ENCODE results near the gene TRAPPC3. TPM values are rescaled to one million over a fixed set of nuclear protein-coding genes. Genes with fewer than 3 reads are reported as not detected.
A peak's percentile ranks its signal among the peaks of the same experiment; 100 is the strongest.
"Not testable (repeated sequence)": the region's sequence is repeated elsewhere in the genome, so short reads cannot be mapped to it uniquely, and the experiment has no call there.

The TRAPPC3 gene
- 10 to 100 TPM; 51.4 to 54.7 TPM for total RNA-seq
- long read RNA-seq, donor 1, transcript TRAPPC3-204 (5 exons, 1,265 nt) = major isoform, 10 of 13 reads
- long read RNA-seq, donor 1, partial matches to known transcripts = 2 of 13 reads
- long read RNA-seq, donor 1, other reads (novel, unspliced or antisense) = 0 of 13 reads
- long read RNA-seq, donor 2, transcript TRAPPC3-202 (5 exons, 1,056 nt) = minor isoform, 9 of 73 reads
- long read RNA-seq, donor 2, transcript TRAPPC3-204 (5 exons, 1,265 nt) = major isoform, 60 of 73 reads
- long read RNA-seq, donor 2, partial matches to known transcripts = 2 of 73 reads
- long read RNA-seq, donor 2, other reads (novel, unspliced or antisense) = 0 of 73 reads

- intact Hi-C loops (cut with DNase I) = loop anchor here in 1 of 2 donors (10.0 kb wide), 1 partner anchor 55 kb away; no protein-coding TSS in a partner anchor
- DNase-seq (ENCODE audit: low spot score) = peak; percentile 100
Observed at GRCh38 chr1:36149237-36149972, at the start of gene TRAPPC3. TRAPPC3 (minus strand) TSS chr1:36149486; CDS start chr1:36149378, 108 bp downstream.

DNA sequence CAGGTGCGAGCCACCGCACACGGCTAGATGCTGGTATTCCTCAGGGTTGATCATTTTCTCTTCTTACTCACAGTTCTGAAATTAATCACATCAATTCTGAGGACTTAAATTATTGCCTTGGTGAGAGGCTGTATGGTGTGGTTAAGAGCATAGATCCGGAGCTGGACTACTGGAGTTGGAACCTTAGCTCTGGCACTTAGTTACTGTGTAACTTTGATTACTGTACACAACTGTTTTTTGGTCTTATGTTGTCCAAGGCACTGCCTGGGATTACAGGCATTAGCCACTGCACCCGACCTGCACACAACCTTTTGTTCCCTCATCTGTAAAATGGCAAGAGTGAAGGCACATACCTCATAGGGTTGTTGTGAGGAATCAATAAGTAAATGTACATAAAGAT, 49.4 kb upstream of the TRAPPC3 start:
- intact Hi-C loops (cut with DNase I) = no loop called here

DNA sequence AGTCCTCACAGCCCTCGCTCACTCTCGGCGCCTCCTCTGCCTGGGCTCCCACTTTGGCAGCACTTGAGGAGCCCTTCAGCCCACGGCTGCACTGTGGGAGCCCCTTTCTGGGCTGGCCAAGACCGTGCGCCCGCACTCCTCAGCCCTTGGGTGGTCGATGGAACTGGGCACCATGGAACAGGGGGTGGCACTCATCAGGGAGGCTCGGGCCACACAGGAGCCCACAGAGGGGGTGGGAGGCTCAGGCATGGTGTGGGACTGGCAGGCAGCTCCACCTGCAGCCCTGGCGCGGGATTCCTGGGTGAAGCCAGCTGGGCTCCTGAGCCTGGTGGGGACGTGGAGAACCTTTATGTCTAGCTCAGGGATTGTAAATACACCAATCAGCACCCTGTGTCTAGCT, 47.5 kb upstream of the TRAPPC3 start:
- intact Hi-C loops (cut with DNase I); DNase-seq (ENCODE audit: low spot score): not testable (repeated sequence)

More for the DNA sequence above, 49.4 kb upstream of the TRAPPC3 start:
- DNase-seq (ENCODE audit: low spot score) = no peak

DNA sequence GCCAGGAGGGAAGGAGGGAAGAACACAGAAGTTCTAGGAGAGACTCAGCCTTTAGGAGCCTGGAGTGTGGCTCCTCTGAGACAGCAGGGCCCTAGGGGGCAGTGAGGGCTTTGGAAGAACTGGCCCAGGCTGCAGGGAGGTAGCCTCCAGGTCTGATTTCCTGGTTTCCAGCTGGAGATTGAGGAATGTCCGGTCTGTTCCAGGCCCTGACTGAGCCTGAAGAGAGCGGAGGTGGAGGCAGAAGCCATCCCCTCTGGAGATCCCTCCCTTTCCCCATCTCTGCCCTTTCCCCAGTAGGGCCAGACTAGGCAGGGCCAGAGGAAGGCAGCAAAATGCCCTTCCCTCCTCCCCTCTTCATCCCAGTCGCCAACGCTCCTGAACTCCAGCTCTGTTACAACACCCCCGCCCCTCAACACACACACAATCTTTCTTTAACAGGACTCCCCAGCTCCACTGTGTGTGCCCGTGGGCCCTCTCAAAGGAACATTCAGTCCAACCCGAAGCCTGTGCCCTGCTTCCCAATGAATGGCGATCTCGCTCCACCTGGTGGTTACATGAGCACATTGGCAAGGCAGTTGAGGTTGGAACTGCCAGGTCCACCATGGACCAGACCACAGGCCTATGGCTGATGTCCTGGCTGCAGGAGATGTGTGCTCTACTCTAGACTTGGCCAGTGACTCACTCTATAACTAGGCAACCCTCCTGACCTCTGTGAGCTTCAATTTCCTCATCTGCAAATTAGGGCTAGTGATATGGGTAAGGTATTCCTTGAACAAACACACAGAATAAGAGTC, 38.7 kb upstream of the TRAPPC3 start:
- DNase-seq (ENCODE audit: low spot score) = peak; percentile 94
- intact Hi-C loops (cut with DNase I) = loop anchor here in 1 of 2 donors (2.0 kb wide), 1 partner anchor 87 kb away; no protein-coding TSS in a partner anchor

DNA sequence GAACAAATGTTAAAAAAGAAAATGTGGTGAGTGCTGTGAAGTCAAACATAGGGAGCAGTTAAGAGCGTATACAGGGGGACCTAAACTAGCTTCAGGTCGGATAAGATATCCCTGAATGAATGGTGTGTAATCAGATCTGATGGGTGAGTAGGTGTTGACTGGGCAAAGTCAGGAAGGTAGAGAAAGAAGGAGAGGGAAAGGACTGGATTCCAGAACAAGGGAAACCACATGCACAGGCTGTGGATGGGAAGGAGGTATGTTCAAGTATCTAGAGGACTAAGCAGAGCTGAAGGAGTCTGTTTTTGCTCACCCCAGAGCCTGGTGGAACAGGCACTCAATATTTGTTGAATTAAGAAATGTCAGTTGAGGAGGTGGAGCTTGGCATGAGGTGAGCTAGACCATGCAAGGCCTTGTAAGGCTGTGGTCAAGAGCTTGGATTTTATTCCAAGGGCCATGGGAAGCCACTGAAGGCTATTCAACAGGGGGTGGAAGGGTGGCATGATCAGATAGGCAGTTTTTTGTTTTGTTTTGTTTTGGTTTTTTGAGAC, 34.1 kb upstream of the TRAPPC3 start:
- DNase-seq (ENCODE audit: low spot score) = no peak
- intact Hi-C loops (cut with DNase I) = no loop called here

GRCh38 chr1:36182734-36183133, 33.4 kb upstream of the TRAPPC3 start:
- intact Hi-C loops (cut with DNase I) = no loop called here
- DNase-seq (ENCODE audit: low spot score) = no peak

DNA sequence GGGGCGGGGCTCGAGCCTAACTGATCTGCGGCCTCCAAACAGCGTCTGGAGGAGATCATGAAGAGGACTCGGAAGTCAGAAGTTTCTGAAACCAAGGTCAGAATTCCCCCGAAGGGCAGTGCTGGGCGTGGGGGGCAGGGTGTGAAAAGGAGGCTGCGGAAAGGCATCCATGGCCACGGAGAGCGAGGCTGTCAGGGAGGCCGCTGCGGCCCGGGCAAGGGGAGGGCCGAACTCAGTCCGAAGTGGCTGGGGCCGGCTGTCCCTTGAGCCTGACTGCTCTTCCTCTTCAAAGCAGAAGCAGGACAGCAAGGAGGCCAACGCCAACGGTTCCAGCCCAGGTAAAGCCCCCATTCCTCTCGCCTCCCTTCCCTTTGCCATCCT, 29.9 kb upstream of the TRAPPC3 start:
- DNase-seq (ENCODE audit: low spot score) = no peak
- intact Hi-C loops (cut with DNase I) = loop anchor here in 1 of 2 donors (1.0 kb wide), 1 partner anchor 75 kb away; no protein-coding TSS in a partner anchor

DNA sequence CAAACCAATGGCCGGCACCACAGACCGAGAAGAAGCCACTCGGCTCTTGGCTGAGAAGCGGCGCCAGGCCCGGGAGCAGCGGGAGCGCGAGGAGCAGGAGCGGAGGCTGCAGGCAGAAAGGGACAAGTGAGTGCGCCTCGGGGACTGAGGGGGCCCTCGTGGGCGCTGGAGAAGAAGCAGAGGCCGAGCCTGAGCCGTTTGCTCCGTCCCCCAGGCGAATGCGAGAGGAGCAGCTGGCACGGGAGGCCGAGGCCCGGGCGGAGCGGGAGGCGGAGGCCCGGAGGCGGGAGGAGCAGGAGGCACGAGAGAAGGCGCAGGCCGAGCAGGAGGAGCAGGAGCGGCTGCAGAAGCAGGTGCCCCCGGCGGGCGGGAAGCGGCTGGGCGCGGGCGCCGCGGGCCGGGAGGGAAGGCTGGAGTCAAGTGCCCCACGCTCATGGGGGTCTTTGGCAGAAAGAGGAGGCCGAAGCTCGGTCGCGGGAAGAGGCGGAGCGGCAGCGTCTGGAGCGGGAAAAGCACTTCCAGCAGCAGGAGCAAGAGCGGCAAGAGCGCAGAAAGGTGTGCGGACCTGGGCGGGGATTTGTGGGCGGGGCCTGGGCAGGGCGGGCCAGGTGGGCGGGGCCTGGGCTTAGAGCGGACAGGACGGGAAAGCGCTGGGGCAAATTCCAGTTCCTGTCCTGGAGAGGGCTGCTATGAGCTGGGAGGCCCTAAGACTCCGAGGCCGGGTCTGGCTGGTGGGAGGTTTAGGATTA, 29.4 kb upstream of the TRAPPC3 start:
- DNase-seq (ENCODE audit: low spot score) = no peak
- intact Hi-C loops (cut with DNase I) = loop anchor here in 1 of 2 donors (1.0 kb wide), 1 partner anchor 74 kb away; no protein-coding TSS in a partner anchor

- DNase-seq (ENCODE audit: low spot score) = no peak
- intact Hi-C loops (cut with DNase I) = no loop called here
Observed at GRCh38 chr1:36177589-36178431, 28.5 kb upstream of the TRAPPC3 start.

GRCh38 chr1:36176106-36176949, 27.0 kb upstream of the TRAPPC3 start:
- intact Hi-C loops (cut with DNase I) = no loop called here
- DNase-seq (ENCODE audit: low spot score) = no peak

DNA sequence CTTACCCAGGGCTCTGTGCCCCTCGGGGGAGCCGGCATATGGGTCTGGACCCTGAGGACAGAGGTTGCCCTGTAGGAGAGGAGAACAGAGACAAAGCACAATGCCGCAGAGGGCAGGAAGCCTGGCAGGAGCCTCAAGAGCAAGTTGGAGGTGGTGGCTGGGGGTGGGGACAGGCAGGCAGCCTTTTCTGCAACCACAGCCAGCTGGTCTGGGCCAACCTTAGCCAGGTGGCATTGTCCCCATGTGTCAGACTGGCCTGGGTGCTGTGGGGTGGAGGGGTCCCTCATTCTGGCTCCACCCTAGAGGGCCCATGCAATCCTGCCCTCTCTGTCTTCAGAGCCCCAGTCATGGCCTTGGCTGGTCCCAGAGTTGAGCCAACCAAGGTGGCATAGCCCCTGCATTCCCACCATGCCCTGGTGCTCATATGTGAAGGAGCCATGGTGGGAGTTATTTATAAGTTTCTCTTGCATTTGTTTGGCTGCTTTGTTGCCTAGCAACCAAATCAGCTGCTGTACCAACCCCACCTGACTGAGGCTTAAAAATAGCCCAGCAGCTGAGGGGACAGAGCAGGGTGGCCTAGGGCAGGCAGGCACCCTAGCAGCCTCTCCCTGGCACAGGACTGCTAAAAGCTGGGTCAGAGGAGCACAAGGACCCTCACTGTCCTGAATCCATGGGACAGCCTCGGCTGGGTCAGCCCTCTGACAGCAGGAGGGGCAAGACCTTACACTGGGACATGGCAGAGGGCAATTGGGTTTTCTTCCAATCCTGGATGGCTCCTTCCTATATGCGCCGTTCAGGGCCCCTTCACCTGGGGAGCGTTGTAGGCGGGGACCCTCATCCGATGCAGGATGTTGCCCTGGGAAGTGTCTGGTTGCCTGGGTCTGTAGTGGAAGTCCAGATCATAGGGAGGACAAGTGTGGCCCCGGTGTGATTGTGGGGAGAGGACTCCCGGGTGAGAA, 26.1 kb upstream of the TRAPPC3 start:
- intact Hi-C loops (cut with DNase I) = no loop called here
- DNase-seq (ENCODE audit: low spot score) = no peak

GRCh38 chr1:36174713-36175112, 25.4 kb upstream of the TRAPPC3 start:
- intact Hi-C loops (cut with DNase I) = no loop called here
- no peak for DNase-seq (ENCODE audit: low spot score)

GRCh38 chr1:36172983-36173382, 23.7 kb upstream of the TRAPPC3 start:
- no peak for DNase-seq (ENCODE audit: low spot score)
- intact Hi-C loops (cut with DNase I) = no loop called here

GRCh38 chr1:36172017-36172747, 22.9 kb upstream of the TRAPPC3 start:
- intact Hi-C loops (cut with DNase I) = no loop called here

More at GRCh38 chr1:36172017-36172747, 22.9 kb upstream of the TRAPPC3 start:
- DNase-seq (ENCODE audit: low spot score) = no peak
